HepG2 (cell line): ENCODE results near the gene RBMXL2.

Experiments
- AKAP8 ChIP-seq: sonication (generic); formaldehyde crosslinking; IDR thresholded peaks from 2 replicates; pipeline ENCODE4 v1.5.1; 2020; ENCODE audit warnings: mild to moderate bottlenecking, missing genetic modification reagents
- CBX5 ChIP-seq: sonication (generic); formaldehyde crosslinking; IDR thresholded peaks from 2 replicates; pipeline ENCODE4 v1.4.0; 2020; ENCODE audit warnings: missing genetic modification reagents, borderline replicate concordance
- CEBPG ChIP-seq: IDR thresholded peaks from 2 replicates; pipeline ENCODE4 v1.6.1; 2016
- GLI4 ChIP-seq: sonication (generic); formaldehyde crosslinking; IDR thresholded peaks from 2 replicates; pipeline ENCODE4 v1.5.1; 2020; ENCODE audit warnings: missing genetic modification reagents, mild to moderate bottlenecking, moderate library complexity, borderline replicate concordance
- MXI1 ChIP-seq: IDR thresholded peaks from 3 replicates; pipeline ENCODE4 v1.6.1; 2012; ENCODE audit warnings: low read depth, low read length, inconsistent platforms, borderline replicate concordance
- NFATC3 ChIP-seq: sonication (generic); formaldehyde crosslinking; IDR thresholded peaks from 2 replicates; pipeline ENCODE4 v1.5.1; 2020; ENCODE audit warnings: mild to moderate bottlenecking, missing genetic modification reagents
- NFE2L2 ChIP-seq: fragments of 150-350 bp; IDR thresholded peaks from 2 replicates; pipeline ENCODE4 v1.6.1; 2014; ENCODE audit warnings: low read length
- POLR2AphosphoS5 ChIP-seq: IDR thresholded peaks from 2 replicates; pipeline ENCODE4 v1.6.1; 2012; ENCODE audit warnings: low read depth, low read length
- TCF12 ChIP-seq, 2 experiments: fragments of 450-650 bp in 1 of 2; sonication (generic) in 1 of 2; formaldehyde crosslinking in 1 of 2; IDR thresholded peaks; 2 replicates each; pipeline versions ENCODE4 v1.6.1 to v1.8.0; 2017 to 2022; ENCODE audit warnings: antibody characterized with exemption in 1 of 2, mild to moderate bottlenecking in 1 of 2, missing genetic modification reagents in 1 of 2, moderate library complexity in 1 of 2
- ZNF432 ChIP-seq: sonication (generic); formaldehyde crosslinking; IDR thresholded peaks from 2 replicates; pipeline ENCODE4 v1.5.0; 2020; ENCODE audit warnings: missing genetic modification reagents, mild to moderate bottlenecking, borderline replicate concordance
- ZNF782 ChIP-seq: sonication (generic); formaldehyde crosslinking; IDR thresholded peaks from 2 replicates; pipeline ENCODE4 v1.4.0; 2020; ENCODE audit warnings: missing genetic modification reagents, mild to moderate bottlenecking, borderline replicate concordance
- ZNF839 ChIP-seq: sonication (generic); formaldehyde crosslinking; IDR thresholded peaks from 2 replicates; pipeline ENCODE4 v1.4.0; 2020; ENCODE audit warnings: missing genetic modification reagents, mild to moderate bottlenecking, borderline replicate concordance
- TF ChIP-seq, protein P1 (sequence below): sonication (generic); formaldehyde crosslinking; IDR thresholded peaks from 2 replicates; pipeline ENCODE4 v1.5.0; 2020; ENCODE audit warnings: mild to moderate bottlenecking, missing genetic modification reagents, moderate library complexity
- TF ChIP-seq, protein P2 (sequence below): sonication (generic); formaldehyde crosslinking; IDR thresholded peaks from 2 replicates; pipeline ENCODE4 v1.4.0; 2020; ENCODE audit warnings: mild to moderate bottlenecking, missing genetic modification reagents

DNA sequence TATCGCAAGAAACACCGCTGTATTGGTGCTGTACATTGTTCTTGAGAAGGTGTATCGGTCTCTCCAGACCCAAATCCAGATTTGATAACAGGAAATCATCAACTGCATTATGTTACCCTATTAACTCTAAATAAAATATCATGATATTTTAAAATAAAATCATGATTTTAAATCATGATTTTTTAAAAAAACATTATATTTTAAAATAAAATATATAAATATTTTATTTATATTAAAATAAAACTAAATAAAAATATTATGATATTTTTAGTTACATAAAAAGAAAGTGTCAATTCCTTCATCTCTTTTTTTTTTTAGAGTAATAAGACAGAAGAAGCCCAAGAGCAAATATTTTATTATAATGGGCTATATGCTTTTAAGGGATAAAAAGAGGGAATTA is 27.6 kb downstream of the RBMXL2 start:
- TF ChIP-seq MXI1 (no peak), GLI4 (CRISPR knock-in tag) (no peak), CBX5 (CRISPR knock-in tag) (no peak), TCF12 (IDR thresholded peaks at IDR 0.05) (no peak), TCF12 (CRISPR knock-in tag; IDR thresholded peaks at IDR 0.05) (no peak), ZNF782 (CRISPR knock-in tag) (no peak), CEBPG (CRISPR knock-in tag) (no peak), POLR2AphosphoS5 (no peak), ZNF432 (CRISPR knock-in tag) (no peak), NFATC3 (CRISPR knock-in tag) (no peak), NFE2L2 (no peak), ZNF839 (CRISPR knock-in tag) (no peak), AKAP8 (CRISPR knock-in tag) (no peak)
- TF ChIP-seq, protein P1, sequence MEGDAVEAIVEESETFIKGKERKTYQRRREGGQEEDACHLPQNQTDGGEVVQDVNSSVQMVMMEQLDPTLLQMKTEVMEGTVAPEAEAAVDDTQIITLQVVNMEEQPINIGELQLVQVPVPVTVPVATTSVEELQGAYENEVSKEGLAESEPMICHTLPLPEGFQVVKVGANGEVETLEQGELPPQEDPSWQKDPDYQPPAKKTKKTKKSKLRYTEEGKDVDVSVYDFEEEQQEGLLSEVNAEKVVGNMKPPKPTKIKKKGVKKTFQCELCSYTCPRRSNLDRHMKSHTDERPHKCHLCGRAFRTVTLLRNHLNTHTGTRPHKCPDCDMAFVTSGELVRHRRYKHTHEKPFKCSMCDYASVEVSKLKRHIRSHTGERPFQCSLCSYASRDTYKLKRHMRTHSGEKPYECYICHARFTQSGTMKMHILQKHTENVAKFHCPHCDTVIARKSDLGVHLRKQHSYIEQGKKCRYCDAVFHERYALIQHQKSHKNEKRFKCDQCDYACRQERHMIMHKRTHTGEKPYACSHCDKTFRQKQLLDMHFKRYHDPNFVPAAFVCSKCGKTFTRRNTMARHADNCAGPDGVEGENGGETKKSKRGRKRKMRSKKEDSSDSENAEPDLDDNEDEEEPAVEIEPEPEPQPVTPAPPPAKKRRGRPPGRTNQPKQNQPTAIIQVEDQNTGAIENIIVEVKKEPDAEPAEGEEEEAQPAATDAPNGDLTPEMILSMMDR (CRISPR knock-in tag) = no peak
- TF ChIP-seq, protein P2, sequence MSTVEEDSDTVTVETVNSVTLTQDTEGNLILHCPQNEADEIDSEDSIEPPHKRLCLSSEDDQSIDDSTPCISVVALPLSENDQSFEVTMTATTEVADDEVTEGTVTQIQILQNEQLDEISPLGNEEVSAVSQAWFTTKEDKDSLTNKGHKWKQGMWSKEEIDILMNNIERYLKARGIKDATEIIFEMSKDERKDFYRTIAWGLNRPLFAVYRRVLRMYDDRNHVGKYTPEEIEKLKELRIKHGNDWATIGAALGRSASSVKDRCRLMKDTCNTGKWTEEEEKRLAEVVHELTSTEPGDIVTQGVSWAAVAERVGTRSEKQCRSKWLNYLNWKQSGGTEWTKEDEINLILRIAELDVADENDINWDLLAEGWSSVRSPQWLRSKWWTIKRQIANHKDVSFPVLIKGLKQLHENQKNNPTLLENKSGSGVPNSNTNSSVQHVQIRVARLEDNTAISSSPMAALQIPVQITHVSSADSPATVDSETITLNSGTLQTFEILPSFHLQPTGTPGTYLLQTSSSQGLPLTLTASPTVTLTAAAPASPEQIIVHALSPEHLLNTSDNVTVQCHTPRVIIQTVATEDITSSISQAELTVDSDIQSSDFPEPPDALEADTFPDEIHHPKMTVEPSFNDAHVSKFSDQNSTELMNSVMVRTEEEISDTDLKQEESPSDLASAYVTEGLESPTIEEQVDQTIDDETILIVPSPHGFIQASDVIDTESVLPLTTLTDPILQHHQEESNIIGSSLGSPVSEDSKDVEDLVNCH (CRISPR knock-in tag) = no peak
